HG03103 (cell line): ENCODE measurements around the gene PPP1R9A.

Experiments used
- ATAC-seq: cut with Tn5 transposase; IDR thresholded peaks from one replicate; pipeline ENCODE4 v1.9.1; 2021; ENCODE audit warnings: low read depth; ENCODE audit not compliant: unreplicated experiment

The PPP1R9A gene

GRCh38 chr7:95155965-95156364, 248.6 kb downstream of the PPP1R9A start:
- ATAC-seq: no peak

GRCh38 chr7:95157381-95157780, 250.0 kb downstream of the PPP1R9A start:
- ATAC-seq: no peak

GRCh38 chr7:95169678-95170077, 262.3 kb downstream of the PPP1R9A start:
- no peak for ATAC-seq

GRCh38 chr7:95172420-95172819, 265.0 kb downstream of the PPP1R9A start:
- no peak for ATAC-seq

GRCh38 chr7:95190515-95190914, 283.1 kb downstream of the PPP1R9A start:
- no peak for ATAC-seq

- no peak for ATAC-seq
Observed at GRCh38 chr7:95191795-95192194, 284.4 kb downstream of the PPP1R9A start.

- no peak for ATAC-seq
Observed at GRCh38 chr7:95198863-95199262, 291.5 kb downstream of the PPP1R9A start.

GRCh38 chr7:95199779-95200558, 292.6 kb downstream of the PPP1R9A start:
- no peak for ATAC-seq

- ATAC-seq: no peak
Observed at GRCh38 chr7:95200741-95201140, 293.3 kb downstream of the PPP1R9A start.

GRCh38 chr7:95201727-95202126, 294.3 kb downstream of the PPP1R9A start:
- no peak for ATAC-seq

- no peak for ATAC-seq
Observed at GRCh38 chr7:95204618-95205017, 297.2 kb downstream of the PPP1R9A start.

GRCh38 chr7:95205665-95206225, 298.4 kb downstream of the PPP1R9A start:
- no peak for ATAC-seq

- ATAC-seq: no peak
Observed at GRCh38 chr7:95209276-95209675, 301.9 kb downstream of the PPP1R9A start.

- no peak for ATAC-seq
Observed at GRCh38 chr7:95209788-95210187, 302.4 kb downstream of the PPP1R9A start.

GRCh38 chr7:95213148-95213547, 305.8 kb downstream of the PPP1R9A start:
- no peak for ATAC-seq

- ATAC-seq: no peak
Observed at GRCh38 chr7:95213809-95214492, 306.6 kb downstream of the PPP1R9A start.

- ATAC-seq: no peak
Observed at GRCh38 chr7:95219721-95220120, 312.3 kb downstream of the PPP1R9A start.

GRCh38 chr7:95220328-95220727, 312.9 kb downstream of the PPP1R9A start:
- ATAC-seq: no peak

- no peak for ATAC-seq
Observed at GRCh38 chr7:95225301-95225700, 317.9 kb downstream of the PPP1R9A start.

GRCh38 chr7:95229301-95229700, 321.9 kb downstream of the PPP1R9A start:
- no peak for ATAC-seq

- ATAC-seq: no peak
Observed at GRCh38 chr7:95238252-95238943, 331.0 kb downstream of the PPP1R9A start.
